ENCODE data around the gene PTTG1. TPM values are rescaled to one million over a fixed set of nuclear protein-coding genes. Genes with fewer than 3 reads are reported as not detected.

PTTG1 gene
- total and polyA plus RNA-seq, 2 of the 8 experiments (the other 6 are each of a cell fraction or from before 2014, with no cell fraction given): 240 to 478 TPM

DNA sequence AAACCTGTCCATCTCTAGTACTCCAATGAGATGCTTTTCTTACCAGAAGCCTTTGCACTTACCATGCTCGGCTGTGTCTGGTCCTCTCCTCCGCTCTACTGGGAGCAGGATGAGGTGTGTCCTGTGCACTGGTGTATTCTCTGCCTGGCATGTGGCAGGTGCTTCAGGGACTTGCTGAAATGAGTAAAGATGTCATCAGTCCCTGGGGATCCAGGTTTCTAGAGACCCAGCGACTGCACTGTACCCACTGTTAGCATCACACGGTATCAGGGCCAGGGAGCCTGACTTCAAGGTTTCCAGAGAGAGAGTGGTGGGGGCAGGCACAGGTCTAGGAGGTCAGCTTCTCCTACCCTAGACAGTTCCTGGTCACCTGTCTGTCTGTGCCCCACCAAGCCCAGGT, 10.5 kb downstream of the PTTG1 start:
- H2BK12ac ChIP-seq (ENCODE audit: low read depth, low read length): no peak overlapping the region
- no peaks in the 10 kb centered on the region for H4K20me1 ChIP-seq (replicated peaks in 1 of 2; ENCODE audit: control insufficient read depth in 1 of 2, insufficient read depth in 2 of 2, low read length in 2 of 2)
- no peaks in the 10 kb centered on the region for H3K9me3 ChIP-seq (ENCODE audit: insufficient read depth in 2 of 2, low read depth in 1 of 2, low read length in 1 of 2)
- H3K27ac ChIP-seq (ENCODE audit: low read depth, low read length): no peak overlapping the region
- no peak overlapping the region for H2AFZ ChIP-seq (ENCODE audit: low read length)
- H2BK120ac ChIP-seq (replicated peaks; ENCODE audit: low read depth, low read length): no peak overlapping the region
- H2BK15ac ChIP-seq (ENCODE audit: low read length): no peak overlapping the region
- H3K9ac ChIP-seq (replicated peaks in 1 of 4; ENCODE audit: extremely low read depth in 1 of 4, low read depth in 3 of 4, low read length in 3 of 4): no peak overlapping the region
- ChIA-PET CTCF (ENCODE audit: partially characterized antibody) (no interaction called here), POLR2A (ENCODE audit: partially characterized antibody) (no interaction called here)
- H3K27me3 ChIP-seq (replicated peaks in 1 of 4; ENCODE audit: control insufficient read depth in 3 of 4, extremely low read depth in 1 of 4, insufficient read depth in 3 of 4, low read length in 3 of 4): no peaks in the 10 kb centered on the region
- H3K4me2 ChIP-seq (ENCODE audit: insufficient read depth in 1 of 2, low read depth in 2 of 2, low read length in 2 of 2): no peak overlapping the region
- no peak overlapping the region for H2BK5ac ChIP-seq (ENCODE audit: low read depth, low read length)
- H4K91ac ChIP-seq (replicated peaks; ENCODE audit: insufficient read length, low read length): no peak overlapping the region
- no peak overlapping the region for H3K4me3 ChIP-seq (ENCODE audit: extremely low read depth in 1 of 4, insufficient read depth in 2 of 4, low read depth in 3 of 4, low read length in 4 of 4)
- peaks cover 3 to 23% (median 14%) of the 10 kb centered on the region in 4 experiments for H3K36me3 ChIP-seq (ENCODE audit: control insufficient read depth in 2 of 4, insufficient read depth in 4 of 4, low read length in 3 of 4)
- no peak overlapping the region for H3K56ac ChIP-seq (replicated peaks; ENCODE audit: insufficient read length, low read depth, low read length)
- WGBS, 2 experiments (ENCODE audit: extremely low coverage in 1 of 2, insufficient coverage in 1 of 2, insufficient read length in 1 of 2, insufficient replicate concordance in 2 of 2, low coverage in 1 of 2, low lambda C conversion rate in 2 of 2, missing lambda C conversion rate in 1 of 2): 92% methylated on average over 4 of the region's 4 CpGs; no CpG with 5 or more reads in 1 of the 2 experiments
- H2BK20ac ChIP-seq (ENCODE audit: low read length): no peak overlapping the region
- no peaks in the 10 kb centered on the region for H3K79me1 ChIP-seq (ENCODE audit: low read depth, low read length)
- no peak overlapping the region for H3K4ac ChIP-seq (replicated peaks; ENCODE audit: insufficient read length, low read depth, low read length)
- H3K23ac ChIP-seq (ENCODE audit: insufficient read length): no peak overlapping the region
- H3K18ac ChIP-seq (ENCODE audit: extremely low read depth, low read length): no peak overlapping the region
- H4K8ac ChIP-seq (ENCODE audit: extremely low read depth, insufficient read depth, low read length): peak overlapping the region; percentile 30; the same call in 1 of the 2 replicates
- H3K79me2 ChIP-seq (ENCODE audit: control insufficient read depth in 1 of 2, insufficient read depth in 2 of 2, low read length in 2 of 2): no peaks in the 10 kb centered on the region
- no peak for DNase-seq (ENCODE audit: low read depth in 1 of 2, low spot score in 2 of 2)
- no peaks in the 10 kb centered on the region; a peak in 1 of 7 replicates for H3K4me1 ChIP-seq (replicated peaks in 1 of 4; ENCODE audit: control insufficient read depth in 3 of 4, insufficient read depth in 4 of 4, low read length in 3 of 4)
- H3K14ac ChIP-seq (ENCODE audit: insufficient read length): no peak overlapping the region
- no peak overlapping the region for H2AK5ac ChIP-seq (ENCODE audit: low read depth, low read length)
- H3K23me2 ChIP-seq (ENCODE audit: low read depth, low read length): no peaks in the 10 kb centered on the region; the same call in 1 of the 2 replicates
- no peak overlapping the region for H4K5ac ChIP-seq (ENCODE audit: insufficient read length, low read depth, low read length)
- FAIRE-seq: no peak
